Measurements from ENCODE around the gene NEK10. TPM values are rescaled to one million over a fixed set of nuclear protein-coding genes. Genes with fewer than 3 reads are reported as not detected.

Gene NEK10
- total RNA-seq, 1 experiment from 2014 or later, result 5.7 TPM

DNA sequence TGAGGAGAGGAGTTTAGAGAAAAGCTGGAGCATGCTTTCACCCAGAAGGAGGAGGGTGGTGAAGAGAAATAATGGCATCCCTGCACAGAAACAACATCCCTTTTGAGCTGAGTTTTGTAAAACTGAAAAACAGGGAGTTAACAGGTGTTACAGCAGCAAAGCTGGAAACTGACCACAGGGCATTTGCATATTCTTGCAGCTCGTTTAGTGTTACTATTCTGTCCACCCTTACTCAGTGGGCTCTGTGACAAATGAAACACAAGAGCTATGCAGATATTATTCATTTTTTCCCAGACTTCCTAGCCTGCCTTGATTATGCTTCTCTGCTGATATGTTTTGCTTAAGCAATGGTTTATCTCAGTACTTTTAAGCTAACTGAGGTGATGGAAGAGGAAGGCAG lies 272.0 kb downstream of the NEK10 start:
- Histone ChIP-seq H3K27ac (ENCODE audit: low read length) (no peak overlapping the region), H3K36me3 (ENCODE audit: control insufficient read depth, insufficient read depth, low read length) (no peaks in the 10 kb centered on the region), H3K4me3 (ENCODE audit: low read depth in 2 of 2, low read length in 2 of 2) (no peak overlapping the region), H3K9me3 (ENCODE audit: control insufficient read depth, insufficient read depth, low read depth, low read length) (no peaks in the 10 kb centered on the region), H3K4me1 (ENCODE audit: control insufficient read depth, insufficient read depth, low read length) (no peaks in the 10 kb centered on the region), H3K27me3 (ENCODE audit: control insufficient read depth, insufficient read depth, low read length) (no peaks in the 10 kb centered on the region)
- ChIA-PET POLR2A (no interaction called here), CTCF (no interaction called here)
- no peak for DNase-seq (ENCODE audit: low read depth, low spot score)
- in situ Hi-C loops (cut with HindIII; ENCODE audit: low pct_unique_long_range_greater_than_20kb, low sequenced_read_pairs), result no loop called here
- intact Hi-C loops (cut with micrococcal nuclease; ENCODE audit: unreplicated experiment), result no loop called here
- no peak for TF ChIP-seq TCF7L2 (IDR thresholded peaks at IDR 0.05; ENCODE audit: low read depth, low read length)
- TF ChIP-seq, protein P1, sequence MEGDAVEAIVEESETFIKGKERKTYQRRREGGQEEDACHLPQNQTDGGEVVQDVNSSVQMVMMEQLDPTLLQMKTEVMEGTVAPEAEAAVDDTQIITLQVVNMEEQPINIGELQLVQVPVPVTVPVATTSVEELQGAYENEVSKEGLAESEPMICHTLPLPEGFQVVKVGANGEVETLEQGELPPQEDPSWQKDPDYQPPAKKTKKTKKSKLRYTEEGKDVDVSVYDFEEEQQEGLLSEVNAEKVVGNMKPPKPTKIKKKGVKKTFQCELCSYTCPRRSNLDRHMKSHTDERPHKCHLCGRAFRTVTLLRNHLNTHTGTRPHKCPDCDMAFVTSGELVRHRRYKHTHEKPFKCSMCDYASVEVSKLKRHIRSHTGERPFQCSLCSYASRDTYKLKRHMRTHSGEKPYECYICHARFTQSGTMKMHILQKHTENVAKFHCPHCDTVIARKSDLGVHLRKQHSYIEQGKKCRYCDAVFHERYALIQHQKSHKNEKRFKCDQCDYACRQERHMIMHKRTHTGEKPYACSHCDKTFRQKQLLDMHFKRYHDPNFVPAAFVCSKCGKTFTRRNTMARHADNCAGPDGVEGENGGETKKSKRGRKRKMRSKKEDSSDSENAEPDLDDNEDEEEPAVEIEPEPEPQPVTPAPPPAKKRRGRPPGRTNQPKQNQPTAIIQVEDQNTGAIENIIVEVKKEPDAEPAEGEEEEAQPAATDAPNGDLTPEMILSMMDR (IDR thresholded peaks at IDR 0.05), result no peak
- TF ChIP-seq SIN3A (IDR thresholded peaks at IDR 0.05; ENCODE audit: borderline replicate concordance, insufficient read depth, low read depth, low read length), result no peak
- TF ChIP-seq, protein P2, sequence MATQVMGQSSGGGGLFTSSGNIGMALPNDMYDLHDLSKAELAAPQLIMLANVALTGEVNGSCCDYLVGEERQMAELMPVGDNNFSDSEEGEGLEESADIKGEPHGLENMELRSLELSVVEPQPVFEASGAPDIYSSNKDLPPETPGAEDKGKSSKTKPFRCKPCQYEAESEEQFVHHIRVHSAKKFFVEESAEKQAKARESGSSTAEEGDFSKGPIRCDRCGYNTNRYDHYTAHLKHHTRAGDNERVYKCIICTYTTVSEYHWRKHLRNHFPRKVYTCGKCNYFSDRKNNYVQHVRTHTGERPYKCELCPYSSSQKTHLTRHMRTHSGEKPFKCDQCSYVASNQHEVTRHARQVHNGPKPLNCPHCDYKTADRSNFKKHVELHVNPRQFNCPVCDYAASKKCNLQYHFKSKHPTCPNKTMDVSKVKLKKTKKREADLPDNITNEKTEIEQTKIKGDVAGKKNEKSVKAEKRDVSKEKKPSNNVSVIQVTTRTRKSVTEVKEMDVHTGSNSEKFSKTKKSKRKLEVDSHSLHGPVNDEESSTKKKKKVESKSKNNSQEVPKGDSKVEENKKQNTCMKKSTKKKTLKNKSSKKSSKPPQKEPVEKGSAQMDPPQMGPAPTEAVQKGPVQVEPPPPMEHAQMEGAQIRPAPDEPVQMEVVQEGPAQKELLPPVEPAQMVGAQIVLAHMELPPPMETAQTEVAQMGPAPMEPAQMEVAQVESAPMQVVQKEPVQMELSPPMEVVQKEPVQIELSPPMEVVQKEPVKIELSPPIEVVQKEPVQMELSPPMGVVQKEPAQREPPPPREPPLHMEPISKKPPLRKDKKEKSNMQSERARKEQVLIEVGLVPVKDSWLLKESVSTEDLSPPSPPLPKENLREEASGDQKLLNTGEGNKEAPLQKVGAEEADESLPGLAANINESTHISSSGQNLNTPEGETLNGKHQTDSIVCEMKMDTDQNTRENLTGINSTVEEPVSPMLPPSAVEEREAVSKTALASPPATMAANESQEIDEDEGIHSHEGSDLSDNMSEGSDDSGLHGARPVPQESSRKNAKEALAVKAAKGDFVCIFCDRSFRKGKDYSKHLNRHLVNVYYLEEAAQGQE (IDR thresholded peaks at IDR 0.05; ENCODE audit: insufficient read depth in 1 of 2, low read depth in 2 of 2, low read length in 1 of 2), result no peak
- TF ChIP-seq POLR2AphosphoS5 (IDR thresholded peaks at IDR 0.05; ENCODE audit: low read depth, low read length), result no peak
- ATAC-seq, result no peak
- no TSS peak for BruUV-seq (replicated peaks)

DNA sequence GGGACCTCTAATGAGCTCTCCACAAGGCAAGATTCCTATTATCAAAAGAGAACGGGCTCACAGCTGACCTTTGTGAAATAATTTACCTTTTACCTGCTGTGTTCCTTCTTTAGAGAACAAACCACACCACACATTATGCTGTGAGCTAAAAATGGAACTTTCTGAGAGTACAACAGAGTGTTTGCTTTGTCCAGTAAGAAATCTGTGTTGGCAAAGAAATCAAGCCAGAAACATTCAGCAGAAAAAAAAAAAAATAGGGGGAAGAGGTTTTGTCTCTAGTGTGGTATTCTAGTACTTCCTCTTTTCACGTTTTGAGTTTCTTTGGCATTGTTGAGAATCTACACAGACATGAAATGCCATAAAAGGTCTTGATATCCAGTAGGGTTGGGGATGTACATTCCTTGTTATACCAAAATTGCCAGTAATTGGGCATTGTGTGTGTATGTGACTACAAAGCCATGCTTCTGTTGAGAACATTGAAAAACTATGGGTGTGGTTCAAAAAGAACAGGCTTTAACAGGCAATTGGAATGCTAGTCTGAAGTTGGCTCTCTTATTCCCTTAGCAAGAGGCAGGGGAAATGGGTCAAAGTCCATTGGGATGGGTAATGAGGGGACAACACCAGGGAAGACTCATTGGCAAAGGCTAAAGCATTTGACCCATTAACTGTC lies 273.5 kb downstream of the NEK10 start:
- TF ChIP-seq SIN3A (IDR thresholded peaks at IDR 0.05; ENCODE audit: borderline replicate concordance, insufficient read depth, low read depth, low read length) (no peak), POLR2AphosphoS5 (IDR thresholded peaks at IDR 0.05; ENCODE audit: low read depth, low read length) (no peak), TCF7L2 (IDR thresholded peaks at IDR 0.05; ENCODE audit: low read depth, low read length) (no peak)
- TF ChIP-seq, protein P2 (IDR thresholded peaks at IDR 0.05; ENCODE audit: insufficient read depth in 1 of 2, low read depth in 2 of 2, low read length in 1 of 2), result no peak
- TF ChIP-seq, protein P1 (IDR thresholded peaks at IDR 0.05), result no peak
- H3K4me1 ChIP-seq (ENCODE audit: control insufficient read depth, insufficient read depth, low read length), result no peaks in the 10 kb centered on the region
- H3K27me3 ChIP-seq (ENCODE audit: control insufficient read depth, insufficient read depth, low read length), result no peaks in the 10 kb centered on the region
- DNase-seq (ENCODE audit: low read depth, low spot score) (no peak), ATAC-seq (no peak)
- intact Hi-C loops (cut with micrococcal nuclease; ENCODE audit: unreplicated experiment), result no loop called here
- CTCF ChIA-PET, result no interaction called here
- POLR2A ChIA-PET, result no interaction called here
- BruUV-seq (replicated peaks), result no TSS peak
- no peaks in the 10 kb centered on the region for H3K9me3 ChIP-seq (ENCODE audit: control insufficient read depth, insufficient read depth, low read depth, low read length)
- no peaks in the 10 kb centered on the region for H3K36me3 ChIP-seq (ENCODE audit: control insufficient read depth, insufficient read depth, low read length)
- no peak overlapping the region for H3K4me3 ChIP-seq (ENCODE audit: low read depth in 2 of 2, low read length in 2 of 2)
- no peak overlapping the region for H3K27ac ChIP-seq (ENCODE audit: low read length)
- in situ Hi-C loops (cut with HindIII; ENCODE audit: low pct_unique_long_range_greater_than_20kb, low sequenced_read_pairs), result no loop called here

Measured in Panc1 (cell line).